ENCODE results near the gene MAPT. TPM values are rescaled to one million over a fixed set of nuclear protein-coding genes. Genes with fewer than 3 reads are reported as not detected.

MAPT gene
- total and polyA plus RNA-seq, 2 of the 4 experiments (the other 2 are of a cell fraction), result 0.18 to 0.19 TPM

DNA sequence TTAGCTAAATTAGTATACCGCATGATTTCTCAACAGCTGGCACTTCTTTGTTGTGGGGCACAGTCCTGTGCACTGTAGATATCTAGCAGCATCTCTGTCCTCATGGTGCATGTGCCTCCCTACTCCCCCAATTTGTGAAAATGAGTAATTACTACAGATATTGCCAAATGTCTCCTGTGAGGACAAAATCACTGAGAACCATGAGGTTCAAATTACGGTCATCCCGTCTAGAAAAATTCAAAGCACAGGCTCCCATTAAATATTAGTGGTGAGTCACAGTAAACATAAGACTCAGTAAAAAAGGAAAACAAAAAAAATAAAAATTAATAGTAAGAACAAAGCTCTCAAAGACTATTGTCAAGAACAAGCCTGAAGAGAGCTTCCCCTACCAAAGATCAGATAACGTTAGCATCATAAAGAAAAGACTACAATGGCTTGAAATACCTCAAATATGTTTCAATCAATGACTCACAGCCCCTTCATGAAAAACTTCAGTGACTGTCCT, 162.5 kb downstream of the MAPT start:
- Histone ChIP-seq H3K14ac (replicated peaks; ENCODE audit: low read depth, low read length) (no peak overlapping the region), H3K56ac (ENCODE audit: extremely low read depth, insufficient read depth, low read length) (no peak overlapping the region), H2BK120ac (ENCODE audit: low read depth, low read length) (no peak overlapping the region), H3K9ac (ENCODE audit: low read depth, low read length) (no peak overlapping the region), H3K4me3 (ENCODE audit: insufficient read depth, low read depth, low read length) (no peak overlapping the region), H4K5ac (ENCODE audit: low read depth, low read length) (no peak overlapping the region), H3K9me3 (ENCODE audit: control insufficient read depth, insufficient read depth, low read length) (no peaks in the 10 kb centered on the region), H3K79me1 (ENCODE audit: low read depth in 1 of 2, low read length in 2 of 2) (peaks cover 19 to 71% of the 10 kb centered on the region in 2 experiments), H3K9me1 (ENCODE audit: insufficient read depth, low read length) (peaks cover 4% of the 10 kb centered on the region), H4K8ac (ENCODE audit: low read depth in 2 of 2, low read length in 2 of 2) (no peak overlapping the region), H2BK5ac (ENCODE audit: low read depth, low read length, poor library complexity, severe bottlenecking) (peak overlapping the region; percentile 53), H3K4ac (ENCODE audit: low read depth, low read length) (no peak overlapping the region), H2BK20ac (ENCODE audit: low read depth, low read length) (no peak overlapping the region), H2AK5ac (ENCODE audit: low read depth, low read length) (peak overlapping the region; percentile 12; the same call in 1 of the 2 replicates), H2AK9ac (replicated peaks; ENCODE audit: low read depth, low read length, poor library complexity) (no peak overlapping the region), H3K4me1 (ENCODE audit: control insufficient read depth, insufficient read depth, low read length) (peaks cover 4% of the 10 kb centered on the region; the same call in 1 of the 2 replicates), H3K4me2 (ENCODE audit: low read depth, low read length) (peak overlapping the region; percentile 42; the same call in 1 of the 2 replicates), H4K20me1 (ENCODE audit: insufficient read depth, low read length) (peaks cover 35% of the 10 kb centered on the region), H3K36me3 (ENCODE audit: control insufficient read depth, insufficient read depth, low read length) (peaks cover 10% of the 10 kb centered on the region), H3K23ac (ENCODE audit: low read depth, low read length) (0 out of 2 replicates have a peak overlapping the region, but pooled peaks have one; percentile 31), H4K91ac (ENCODE audit: insufficient read depth, low read depth, low read length) (no peak overlapping the region), H2BK15ac (ENCODE audit: low read depth, low read length) (no peak overlapping the region), H3K27me3 (ENCODE audit: control insufficient read depth, insufficient read depth, low read length) (no peaks in the 10 kb centered on the region), H3K27ac (ENCODE audit: insufficient read depth, low read length) (no peak overlapping the region), H3K18ac (ENCODE audit: low read depth, low read length) (no peak overlapping the region), H2AFZ (replicated peaks; ENCODE audit: low read length, poor library complexity) (no peak overlapping the region)
- TF ChIP-seq SMC3 (IDR thresholded peaks at IDR 0.05; ENCODE audit: low read depth, low read length) (no peak), RCOR1 (IDR thresholded peaks at IDR 0.05; ENCODE audit: insufficient replicate concordance, low read length) (no peak), MAZ (IDR thresholded peaks at IDR 0.05; ENCODE audit: borderline replicate concordance, low read depth, low read length) (no peak), CHD1 (IDR thresholded peaks at IDR 0.05; ENCODE audit: low read depth, low read length) (no peak), POLR2A (IDR thresholded peaks at IDR 0.05; ENCODE audit: low read depth, low read length) (no peak), MXI1 (IDR thresholded peaks at IDR 0.05; ENCODE audit: borderline replicate concordance, low read depth, low read length) (no peak), BHLHE40 (IDR thresholded peaks at IDR 0.05; ENCODE audit: low read depth, low read length) (peak; percentile 81), FOS (IDR thresholded peaks at IDR 0.05; ENCODE audit: low read depth, low read length) (peak; percentile 17; the same call in 1 of the 2 replicates), NFE2L2 (IDR thresholded peaks at IDR 0.05; ENCODE audit: low read depth, low read length) (no peak), MAFK (IDR thresholded peaks at IDR 0.05; ENCODE audit: low read depth, low read length) (no peak), RFX5 (IDR thresholded peaks at IDR 0.05; ENCODE audit: low read depth, low read length) (no peak), CTCF (conservative IDR thresholded peaks at IDR 0.05; ENCODE audit: low read depth, low read length) (no peak), CEBPB (IDR thresholded peaks at IDR 0.05; ENCODE audit: low read depth, low read length) (peak; percentile 85), USF2 (IDR thresholded peaks at IDR 0.05; ENCODE audit: low read depth, low read length) (no peak), RAD21 (IDR thresholded peaks at IDR 0.05; ENCODE audit: low read length) (no peak)
- TF ChIP-seq, protein P1, sequence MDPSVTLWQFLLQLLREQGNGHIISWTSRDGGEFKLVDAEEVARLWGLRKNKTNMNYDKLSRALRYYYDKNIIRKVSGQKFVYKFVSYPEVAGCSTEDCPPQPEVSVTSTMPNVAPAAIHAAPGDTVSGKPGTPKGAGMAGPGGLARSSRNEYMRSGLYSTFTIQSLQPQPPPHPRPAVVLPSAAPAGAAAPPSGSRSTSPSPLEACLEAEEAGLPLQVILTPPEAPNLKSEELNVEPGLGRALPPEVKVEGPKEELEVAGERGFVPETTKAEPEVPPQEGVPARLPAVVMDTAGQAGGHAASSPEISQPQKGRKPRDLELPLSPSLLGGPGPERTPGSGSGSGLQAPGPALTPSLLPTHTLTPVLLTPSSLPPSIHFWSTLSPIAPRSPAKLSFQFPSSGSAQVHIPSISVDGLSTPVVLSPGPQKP (IDR thresholded peaks at IDR 0.05; ENCODE audit: borderline replicate concordance, low read depth, low read length), result no peak
- no TSS peak for BruUV-seq (replicated peaks)
- in situ Hi-C loops (cut with MboI; ENCODE audit: low sequenced_read_pairs) (no loop called here), intact Hi-C loops (cut with micrococcal nuclease) (no loop called here), dilution Hi-C loops (cut with HindIII; ENCODE audit: low sequenced_read_pairs, unreplicated experiment) (no loop called here)
- WGBS, 2 experiments (ENCODE audit: extremely low coverage in 2 of 2, insufficient read length in 1 of 2), result no CpG with 5 or more reads among the region's 4 CpGs
- DNase-seq, result peak; percentile 74
- POLR2A ChIA-PET (ENCODE audit: unreplicated experiment), result no interaction called here
- ATAC-seq (ENCODE audit: low read depth), result peak; percentile 77
- CTCF ChIA-PET, result interaction anchor here (0.7 to 1.3 kb wide), 3 partner anchors 12 to 156 kb away, joined by 5 to 8 read pairs (median 5); no protein-coding TSS in a partner anchor

Data from IMR-90 (cell line).